Lower leg skin (tissue), 3 donors: ENCODE measurements around the gene ASB4.

Experiments used
- POLR2A ChIP-seq, 2 donors: fragments of 450-650 bp; IDR thresholded peaks; one replicate each; pipeline ENCODE4 v1.6.1; 2016 to 2017; ENCODE audit warnings: antibody characterized with exemption in 2 of 2, mild to moderate bottlenecking in 1 of 2, moderate library complexity in 1 of 2
- TF ChIP-seq, protein P1 (sequence below), 3 donors: fragments of 450-650 bp; IDR thresholded peaks; one replicate each; pipeline ENCODE4 v1.5.1; 2016; ENCODE audit warnings: antibody characterized with exemption in 3 of 3, mild to moderate bottlenecking in 3 of 3, moderate library complexity in 2 of 3

DNA sequence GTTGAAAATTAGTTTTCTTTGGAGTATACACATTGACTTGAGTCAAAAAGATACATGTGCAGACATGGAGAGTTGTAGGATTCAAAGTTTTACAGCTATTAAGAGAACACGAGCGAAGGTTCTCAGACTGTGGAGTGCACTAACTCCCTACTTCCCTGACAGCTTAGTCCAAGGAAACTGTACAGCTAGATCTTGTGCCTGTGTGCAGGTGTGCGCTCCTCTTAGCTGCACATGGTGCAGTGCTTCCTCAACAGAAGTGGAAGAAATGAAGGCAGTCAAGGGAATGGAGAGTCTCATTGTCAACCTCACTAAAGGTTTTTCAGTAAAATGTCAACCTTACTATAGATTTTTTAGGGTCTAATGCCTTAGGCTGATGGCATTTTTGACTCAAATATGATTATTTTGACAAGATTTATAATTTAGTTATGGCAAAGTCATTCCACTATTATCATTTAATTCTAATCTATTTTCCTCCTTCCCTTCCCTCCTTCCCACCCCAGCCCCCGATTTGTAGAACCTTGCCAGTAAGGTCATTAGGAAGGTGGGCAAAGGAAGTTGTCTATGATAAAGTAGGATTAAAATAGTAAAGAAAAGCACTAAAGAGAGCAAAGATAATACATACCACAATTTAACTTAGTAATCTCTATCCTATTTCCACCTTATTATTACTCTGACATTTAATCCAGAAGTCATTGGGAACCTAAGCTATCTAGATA is 97.0 kb downstream of the ASB4 start:
- no peak for TF ChIP-seq POLR2A (IDR thresholded peaks at IDR 0.05)
- TF ChIP-seq, protein P1, sequence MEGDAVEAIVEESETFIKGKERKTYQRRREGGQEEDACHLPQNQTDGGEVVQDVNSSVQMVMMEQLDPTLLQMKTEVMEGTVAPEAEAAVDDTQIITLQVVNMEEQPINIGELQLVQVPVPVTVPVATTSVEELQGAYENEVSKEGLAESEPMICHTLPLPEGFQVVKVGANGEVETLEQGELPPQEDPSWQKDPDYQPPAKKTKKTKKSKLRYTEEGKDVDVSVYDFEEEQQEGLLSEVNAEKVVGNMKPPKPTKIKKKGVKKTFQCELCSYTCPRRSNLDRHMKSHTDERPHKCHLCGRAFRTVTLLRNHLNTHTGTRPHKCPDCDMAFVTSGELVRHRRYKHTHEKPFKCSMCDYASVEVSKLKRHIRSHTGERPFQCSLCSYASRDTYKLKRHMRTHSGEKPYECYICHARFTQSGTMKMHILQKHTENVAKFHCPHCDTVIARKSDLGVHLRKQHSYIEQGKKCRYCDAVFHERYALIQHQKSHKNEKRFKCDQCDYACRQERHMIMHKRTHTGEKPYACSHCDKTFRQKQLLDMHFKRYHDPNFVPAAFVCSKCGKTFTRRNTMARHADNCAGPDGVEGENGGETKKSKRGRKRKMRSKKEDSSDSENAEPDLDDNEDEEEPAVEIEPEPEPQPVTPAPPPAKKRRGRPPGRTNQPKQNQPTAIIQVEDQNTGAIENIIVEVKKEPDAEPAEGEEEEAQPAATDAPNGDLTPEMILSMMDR (IDR thresholded peaks at IDR 0.05) = no peak
